GM18867 (cell line): ENCODE data around the gene POLD1.

ENCODE experiments used
- ATAC-seq: cut with Tn5 transposase; IDR thresholded peaks from one replicate; pipeline ENCODE4 v1.9.1; 2021; ENCODE audit warnings: mild to moderate bottlenecking, moderate library complexity; ENCODE audit not compliant: unreplicated experiment

POLD1 gene

DNA sequence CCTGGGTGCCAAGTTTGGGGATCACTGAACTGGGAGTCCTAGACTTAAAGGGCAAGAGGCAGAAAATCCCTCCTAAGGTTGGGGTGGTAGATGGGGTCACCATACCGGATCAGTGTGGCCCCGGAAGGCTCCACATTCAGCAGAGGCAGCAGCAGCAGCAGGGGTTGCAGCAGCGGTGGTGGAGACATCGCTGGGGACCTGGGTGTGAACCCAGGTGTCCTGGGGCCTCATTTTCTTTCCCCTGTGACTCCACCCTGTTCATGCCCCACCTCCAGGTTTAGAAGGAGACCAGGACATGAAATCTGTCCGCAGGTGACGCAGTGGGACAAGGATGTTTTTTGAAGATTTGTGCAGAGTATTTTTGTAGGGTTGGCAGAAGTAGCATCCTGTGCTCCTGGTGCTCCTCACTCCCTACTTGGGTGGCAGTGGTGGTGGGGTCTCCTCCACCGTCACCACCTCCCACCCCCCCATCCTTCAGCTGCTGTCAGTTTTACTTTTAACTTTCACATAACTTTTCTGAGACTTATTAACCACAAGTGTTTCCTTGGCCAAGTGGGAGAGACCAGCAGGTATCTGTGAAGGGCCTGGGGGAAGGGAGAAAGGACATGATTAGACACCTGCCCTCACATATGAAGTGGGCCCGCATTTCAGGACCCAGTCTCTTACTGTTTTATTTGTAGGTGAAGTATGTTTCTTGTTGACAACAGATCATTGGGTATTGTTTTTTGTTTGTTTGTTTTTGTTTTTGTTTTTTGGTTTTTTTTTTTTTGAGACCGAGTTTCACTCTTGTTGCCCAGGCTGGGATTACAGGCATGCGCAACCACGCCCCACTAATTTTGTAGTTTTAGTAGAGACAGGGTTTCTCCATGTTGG, 18.5 kb upstream of the POLD1 start, which contains the start of gene NAPSA:
Gene NAPSA (minus strand): TSS at position 206 of the 873 bp plus-strand sequence. CDS start 18 bp downstream, at position 188.
- no peak for ATAC-seq

DNA sequence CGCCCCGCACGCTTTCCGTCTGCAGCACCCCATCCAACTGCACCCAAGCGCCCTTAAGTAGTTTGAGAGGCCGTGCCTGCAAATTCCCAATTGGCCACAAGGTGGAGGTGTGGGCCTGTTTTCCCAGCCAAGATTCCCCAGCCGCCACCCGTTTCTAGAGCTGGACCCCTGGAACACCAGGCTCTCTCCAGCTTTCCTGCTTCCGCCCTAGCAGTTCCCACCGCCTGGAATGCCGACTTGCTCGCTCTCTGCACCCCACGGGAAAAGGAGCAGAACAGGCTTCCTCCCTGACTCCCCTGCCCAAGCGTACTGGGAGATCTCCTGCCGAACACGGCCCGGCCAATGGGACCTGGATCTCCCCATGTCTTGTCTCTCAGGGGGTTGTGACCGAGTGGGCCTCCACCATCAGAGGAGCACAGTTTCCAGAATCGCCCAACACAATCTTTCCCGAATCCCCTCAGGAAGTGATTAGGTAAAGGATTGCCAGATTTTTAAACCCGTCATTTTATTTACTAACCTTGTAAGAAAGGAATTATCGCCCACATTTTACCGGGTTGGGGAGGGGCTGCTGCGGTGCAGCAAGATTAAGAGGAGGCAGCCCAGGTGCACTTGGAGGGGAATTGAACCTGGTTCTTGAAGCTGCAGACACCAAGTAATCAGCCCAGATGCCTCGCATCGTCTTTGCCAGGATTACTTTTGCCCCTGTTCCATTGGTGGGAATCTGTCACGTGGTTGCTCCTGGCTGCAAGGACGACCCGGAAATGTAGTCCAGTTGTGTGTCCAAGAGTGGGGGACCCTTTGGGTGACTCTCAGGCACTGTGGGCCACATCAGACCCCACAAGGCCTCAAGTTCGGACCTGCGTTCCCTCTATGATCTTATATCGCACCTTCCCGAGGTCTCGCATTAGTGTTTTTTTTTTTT, 15.2 kb upstream of the POLD1 start:
- ATAC-seq, result no peak

DNA sequence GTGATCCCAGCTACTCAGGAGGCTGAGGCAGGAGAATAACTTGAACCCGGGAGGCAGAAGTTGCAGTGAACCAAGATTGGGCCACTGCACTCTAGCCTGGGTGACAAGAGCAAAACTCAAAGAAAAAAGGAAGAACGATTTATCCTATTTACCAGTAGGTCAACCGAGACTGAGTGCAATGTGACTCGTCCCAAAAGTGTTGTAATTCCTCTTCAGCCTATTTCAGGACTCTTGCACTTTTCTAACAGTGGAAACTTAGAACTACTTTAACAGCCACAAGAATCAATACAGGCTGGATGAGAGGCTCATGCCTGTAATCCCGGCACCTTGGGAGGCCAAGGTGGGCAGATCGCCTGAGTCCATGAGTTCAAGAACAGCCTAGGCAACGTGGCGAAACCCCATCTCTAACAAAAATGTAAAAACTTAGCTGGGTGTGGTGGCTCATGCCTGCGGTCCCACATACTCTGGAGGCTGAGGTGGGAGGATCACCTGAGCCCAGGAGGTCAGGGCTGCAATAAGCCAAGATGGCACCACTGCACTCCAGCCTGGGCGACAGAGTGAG, 12.2 kb upstream of the POLD1 start:
- no peak for ATAC-seq

DNA sequence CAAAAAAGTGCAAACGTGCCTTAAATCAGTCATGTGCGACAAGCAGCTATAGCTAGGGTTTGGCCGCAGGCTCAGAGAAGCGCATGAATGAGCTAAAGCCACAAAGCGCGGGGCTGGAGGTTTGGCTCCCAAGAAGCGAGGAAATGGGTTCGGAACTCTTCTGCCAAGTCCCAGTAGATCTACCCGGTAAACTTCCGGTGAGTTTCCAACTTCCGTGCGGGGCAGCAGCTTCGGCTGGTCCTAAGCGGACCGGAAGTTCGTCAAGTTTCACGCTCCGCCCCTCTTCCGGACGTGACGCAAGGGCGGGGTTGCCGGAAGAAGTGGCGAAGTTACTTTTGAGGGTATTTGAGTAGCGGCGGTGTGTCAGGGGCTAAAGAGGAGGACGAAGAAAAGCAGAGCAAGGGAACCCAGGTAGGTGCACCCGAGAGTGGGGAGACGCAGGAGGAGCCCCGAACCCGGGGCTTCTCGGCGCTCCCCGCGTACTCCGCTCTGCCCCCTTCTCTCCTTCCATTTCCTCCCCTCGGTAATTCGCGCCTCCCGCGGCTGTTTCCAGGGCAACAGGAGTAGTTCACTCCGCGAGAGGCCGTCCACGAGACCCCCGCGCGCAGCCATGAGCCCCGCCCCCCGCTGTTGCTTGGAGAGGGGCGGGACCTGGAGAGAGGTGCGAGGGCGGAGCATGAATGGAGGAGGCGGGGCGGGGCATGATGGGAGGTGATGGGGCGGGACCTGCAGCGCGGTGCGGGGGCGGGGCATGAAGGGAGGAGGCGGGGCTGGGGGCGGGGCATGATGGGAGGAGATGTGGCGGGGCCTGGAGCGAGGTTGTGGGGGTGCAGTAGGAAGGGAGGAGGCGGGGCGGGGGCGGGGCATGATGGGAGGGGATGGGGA, 7.7 kb upstream of the POLD1 start, which contains the start of gene NR1H2:
Gene NR1H2 (plus strand): TSS at position 292 of the 885 bp plus-strand sequence. CDS start 1,149 bp downstream, outside the sequence.
- peak; percentile 84 for ATAC-seq

DNA sequence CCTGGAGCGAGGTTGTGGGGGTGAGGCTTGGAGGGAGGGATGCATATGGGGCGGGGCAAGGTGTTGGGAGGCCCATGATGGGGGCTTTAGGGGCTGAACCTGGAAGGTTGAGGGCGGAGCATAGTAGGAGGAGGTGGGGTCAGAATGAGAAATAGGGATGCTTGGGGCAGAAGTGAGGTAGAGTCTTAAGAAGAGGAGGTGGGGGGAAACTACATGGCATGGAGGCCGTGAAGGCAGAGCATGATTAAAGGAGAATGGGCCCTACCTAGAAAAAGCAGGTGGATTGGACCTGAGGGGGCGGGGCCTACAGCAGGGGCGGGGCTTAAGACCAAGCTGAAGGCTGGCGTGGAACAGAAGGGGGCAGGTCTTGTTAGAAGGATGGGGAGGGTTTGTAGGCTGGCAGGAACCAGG, 7.1 kb upstream of the POLD1 start:
- ATAC-seq, result peak; percentile 11

DNA sequence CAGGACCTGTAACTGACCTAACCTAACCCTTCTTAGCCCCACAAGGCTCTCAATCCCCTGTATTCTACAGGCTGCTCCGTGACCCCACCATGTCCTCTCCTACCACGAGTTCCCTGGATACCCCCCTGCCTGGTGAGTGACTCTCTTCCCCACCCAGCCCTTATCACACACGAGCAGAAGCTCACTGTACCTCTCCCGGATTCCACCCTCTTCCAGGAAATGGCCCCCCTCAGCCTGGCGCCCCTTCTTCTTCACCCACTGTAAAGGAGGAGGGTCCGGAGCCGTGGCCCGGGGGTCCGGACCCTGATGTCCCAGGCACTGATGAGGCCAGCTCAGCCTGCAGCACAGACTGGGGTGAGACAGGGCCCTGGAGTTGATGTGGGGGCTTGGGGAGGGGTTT, 6.6 kb upstream of the POLD1 start:
- no peak for ATAC-seq

DNA sequence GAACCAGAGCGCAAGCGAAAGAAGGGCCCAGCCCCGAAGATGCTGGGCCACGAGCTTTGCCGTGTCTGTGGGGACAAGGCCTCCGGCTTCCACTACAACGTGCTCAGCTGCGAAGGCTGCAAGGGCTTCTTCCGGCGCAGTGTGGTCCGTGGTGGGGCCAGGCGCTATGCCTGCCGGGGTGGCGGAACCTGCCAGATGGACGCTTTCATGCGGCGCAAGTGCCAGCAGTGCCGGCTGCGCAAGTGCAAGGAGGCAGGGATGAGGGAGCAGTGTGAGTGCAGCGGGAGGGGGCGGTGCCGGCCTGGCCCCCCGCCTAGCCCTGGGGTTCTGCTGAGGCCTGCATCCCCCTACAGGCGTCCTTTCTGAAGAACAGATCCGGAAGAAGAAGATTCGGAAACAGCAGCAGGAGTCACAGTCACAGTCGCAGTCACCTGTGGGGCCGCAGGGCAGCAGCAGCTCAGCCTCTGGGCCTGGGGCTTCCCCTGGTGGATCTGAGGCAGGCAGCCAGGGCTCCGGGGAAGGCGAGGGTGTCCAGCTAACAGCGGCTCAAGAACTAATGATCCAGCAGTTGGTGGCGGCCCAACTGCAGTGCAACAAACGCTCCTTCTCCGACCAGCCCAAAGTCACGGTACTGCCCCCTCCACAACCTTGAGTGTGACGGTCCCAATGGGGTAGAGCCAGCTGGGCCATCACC, 5.8 kb upstream of the POLD1 start:
- ATAC-seq, result no peak

DNA sequence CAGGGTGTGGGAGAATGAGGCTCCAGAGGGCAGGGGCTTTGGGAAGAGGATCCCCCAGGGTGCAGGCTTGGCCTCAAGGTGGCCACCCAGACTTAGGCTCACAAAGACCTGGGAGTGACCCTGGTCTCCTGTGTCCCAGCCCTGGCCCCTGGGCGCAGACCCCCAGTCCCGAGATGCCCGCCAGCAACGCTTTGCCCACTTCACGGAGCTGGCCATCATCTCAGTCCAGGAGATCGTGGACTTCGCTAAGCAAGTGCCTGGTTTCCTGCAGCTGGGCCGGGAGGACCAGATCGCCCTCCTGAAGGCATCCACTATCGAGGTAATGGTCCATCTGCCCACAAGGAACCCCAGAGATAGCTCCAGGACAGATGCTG, 5.3 kb upstream of the POLD1 start:
- ATAC-seq, result no peak

DNA sequence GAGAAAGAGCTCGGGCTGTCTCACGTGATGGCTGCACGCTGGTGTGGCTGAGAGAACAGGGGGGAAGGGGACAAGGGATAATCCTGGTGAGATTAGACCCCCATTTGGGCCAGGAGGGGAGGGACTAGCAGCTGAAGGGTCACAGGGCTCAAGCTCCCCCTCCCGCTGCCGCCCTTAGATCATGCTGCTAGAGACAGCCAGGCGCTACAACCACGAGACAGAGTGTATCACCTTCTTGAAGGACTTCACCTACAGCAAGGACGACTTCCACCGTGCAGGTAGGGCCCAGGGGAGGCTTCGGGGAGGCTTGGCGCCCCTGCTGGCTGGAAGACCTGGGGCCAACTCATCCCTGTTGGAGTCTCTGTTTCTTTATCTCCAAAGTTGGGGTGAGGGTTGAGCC, 4.5 kb upstream of the POLD1 start:
- ATAC-seq, result no peak

DNA sequence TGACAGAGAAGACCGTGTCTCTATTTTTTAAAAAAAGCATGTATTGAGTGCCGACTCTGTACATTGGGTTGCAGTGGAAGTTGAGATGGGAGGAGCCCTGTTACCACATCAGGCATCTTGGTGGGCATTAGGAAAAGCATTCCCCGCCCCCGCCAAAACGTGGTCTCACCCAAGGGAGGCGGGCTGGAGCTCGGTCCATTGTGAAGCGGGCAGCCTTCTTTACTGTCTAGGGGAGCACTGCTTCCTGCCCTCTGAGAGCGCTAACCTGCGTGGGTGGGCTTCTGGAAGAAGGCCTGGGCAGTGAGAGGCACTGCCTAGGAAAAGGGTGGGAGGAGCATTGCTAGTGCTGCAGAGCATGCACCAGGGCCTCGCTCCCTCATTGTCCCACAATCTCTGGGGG, 4.0 kb upstream of the POLD1 start:
- ATAC-seq, result no peak

DNA sequence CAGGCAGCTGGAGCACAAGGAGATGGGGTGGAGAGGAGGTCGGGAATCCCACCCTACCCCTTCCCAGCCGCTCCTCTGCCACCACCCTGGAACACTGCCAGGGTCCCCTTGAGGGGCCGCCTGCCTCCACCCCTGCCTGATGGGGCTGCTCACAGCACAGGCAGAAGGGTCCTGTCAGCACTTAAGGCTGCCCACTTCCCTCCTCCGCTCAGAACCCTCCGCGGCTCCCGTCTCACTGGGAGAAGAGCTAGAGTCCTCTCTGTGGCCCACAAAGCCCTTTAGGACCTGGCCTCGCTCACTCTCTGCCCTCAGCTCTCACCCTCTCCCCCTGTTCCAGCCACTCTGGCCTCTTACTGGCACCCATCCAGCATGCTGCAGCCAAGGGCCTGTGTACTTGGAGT, 3.4 kb upstream of the POLD1 start:
- no peak for ATAC-seq

DNA sequence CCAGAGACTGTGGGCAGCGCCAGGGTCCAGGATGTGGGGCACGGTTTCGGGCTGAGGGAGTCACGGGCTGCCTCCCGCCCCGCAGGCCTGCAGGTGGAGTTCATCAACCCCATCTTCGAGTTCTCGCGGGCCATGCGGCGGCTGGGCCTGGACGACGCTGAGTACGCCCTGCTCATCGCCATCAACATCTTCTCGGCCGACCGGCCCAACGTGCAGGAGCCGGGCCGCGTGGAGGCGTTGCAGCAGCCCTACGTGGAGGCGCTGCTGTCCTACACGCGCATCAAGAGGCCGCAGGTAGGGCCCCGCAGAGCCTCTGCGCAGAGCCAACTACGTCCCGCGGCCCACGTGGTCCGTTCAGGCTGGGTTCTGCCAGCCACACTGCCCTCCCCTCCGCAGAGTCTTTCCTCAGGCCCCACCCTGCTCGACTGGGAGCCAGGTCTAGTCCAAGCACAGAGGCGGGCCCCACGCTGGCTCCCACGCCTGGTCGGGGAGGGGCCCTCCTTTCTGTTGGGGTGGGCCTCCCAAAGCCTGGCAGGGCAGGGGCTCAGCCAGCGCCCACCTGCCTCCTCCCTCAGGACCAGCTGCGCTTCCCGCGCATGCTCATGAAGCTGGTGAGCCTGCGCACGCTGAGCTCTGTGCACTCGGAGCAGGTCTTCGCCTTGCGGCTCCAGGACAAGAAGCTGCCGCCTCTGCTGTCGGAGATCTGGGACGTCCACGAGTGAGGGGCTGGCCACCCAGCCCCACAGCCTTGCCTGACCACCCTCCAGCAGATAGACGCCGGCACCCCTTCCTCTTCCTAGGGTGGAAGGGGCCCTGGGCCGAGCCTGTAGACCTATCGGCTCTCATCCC, 2.0 kb upstream of the POLD1 start:
- no peak for ATAC-seq

DNA sequence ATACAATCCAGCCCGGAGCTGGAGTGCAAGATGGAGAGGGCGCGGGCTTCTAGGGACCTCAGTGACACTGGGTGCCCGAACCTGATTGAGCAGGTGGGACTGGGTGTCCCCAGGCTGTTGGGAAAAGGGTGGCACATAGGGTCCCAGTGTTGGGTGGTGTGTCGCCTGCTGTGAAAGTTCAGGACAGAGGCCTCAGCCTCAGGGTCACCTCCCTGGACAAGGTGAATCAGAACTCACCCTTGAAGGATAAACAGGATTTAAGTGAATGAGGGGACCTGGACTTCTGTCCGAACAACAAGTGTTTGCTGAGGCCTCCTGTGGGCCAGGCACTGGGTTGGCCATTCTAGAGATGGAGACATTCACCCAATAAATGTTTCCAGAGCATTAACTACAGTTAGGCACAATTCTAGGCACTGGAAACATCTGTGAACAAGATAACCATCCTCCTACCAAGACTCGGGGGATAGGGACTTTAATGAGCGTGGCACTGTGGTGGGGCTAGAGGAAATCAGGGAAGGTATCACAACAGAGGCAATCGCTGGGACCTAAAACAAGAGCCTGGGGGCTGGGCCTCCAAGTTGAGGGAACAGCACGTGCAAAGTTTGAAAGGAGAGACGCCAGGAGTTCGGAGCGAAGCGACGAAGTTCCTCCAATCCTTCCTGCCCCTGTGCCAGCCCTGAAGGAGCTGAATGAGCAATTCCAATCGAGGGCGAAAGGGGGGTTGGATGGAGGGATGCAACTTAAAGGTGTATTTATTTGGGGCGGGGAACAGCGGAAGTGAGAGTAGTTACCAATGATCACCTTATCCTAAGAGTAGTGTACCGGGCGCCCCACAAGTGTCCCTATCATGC, 921 bp upstream of the POLD1 start:
- ATAC-seq, result no peak

DNA sequence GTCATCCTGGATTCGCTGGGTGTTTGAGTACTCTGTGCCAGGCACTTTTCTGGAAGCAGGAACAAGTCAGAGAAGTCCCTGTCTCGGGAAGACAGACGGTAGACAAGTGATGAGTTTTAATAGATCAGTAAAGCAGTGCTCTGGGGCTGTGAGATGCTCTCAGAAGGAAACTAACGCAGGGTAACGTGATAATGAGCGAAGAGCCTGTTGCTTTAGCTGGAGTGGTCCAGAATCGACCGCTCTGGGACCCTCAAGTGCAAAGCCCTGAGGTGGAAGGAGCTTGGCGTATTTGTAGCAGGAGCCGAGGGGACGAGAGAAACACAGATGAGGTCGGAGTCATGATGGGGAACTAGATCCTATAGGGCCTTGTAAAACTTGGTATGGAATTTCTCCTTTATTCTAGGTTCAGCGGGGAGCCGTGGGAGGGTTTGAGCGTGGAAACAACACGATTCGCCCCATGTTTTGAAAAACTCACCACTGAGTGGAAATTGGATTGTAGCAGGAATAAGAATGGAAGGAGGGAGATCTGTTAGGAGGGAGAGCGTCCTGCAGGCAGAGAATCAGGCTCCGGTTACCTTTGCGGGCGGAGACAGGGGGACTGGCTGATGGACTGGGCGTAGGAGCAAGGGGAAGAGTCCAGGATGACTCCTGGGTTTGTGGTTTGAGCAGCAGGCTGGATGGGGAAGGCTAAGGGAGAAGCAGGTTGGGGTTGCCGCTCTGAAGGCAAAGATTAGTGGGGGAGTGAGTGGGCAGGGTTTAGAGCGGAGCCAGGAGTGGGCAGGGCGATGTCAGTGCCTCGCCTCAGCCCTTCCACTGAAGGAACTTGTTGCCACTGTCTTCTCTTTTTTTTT, 763 bp downstream of the POLD1 start:
- no peak for ATAC-seq

DNA sequence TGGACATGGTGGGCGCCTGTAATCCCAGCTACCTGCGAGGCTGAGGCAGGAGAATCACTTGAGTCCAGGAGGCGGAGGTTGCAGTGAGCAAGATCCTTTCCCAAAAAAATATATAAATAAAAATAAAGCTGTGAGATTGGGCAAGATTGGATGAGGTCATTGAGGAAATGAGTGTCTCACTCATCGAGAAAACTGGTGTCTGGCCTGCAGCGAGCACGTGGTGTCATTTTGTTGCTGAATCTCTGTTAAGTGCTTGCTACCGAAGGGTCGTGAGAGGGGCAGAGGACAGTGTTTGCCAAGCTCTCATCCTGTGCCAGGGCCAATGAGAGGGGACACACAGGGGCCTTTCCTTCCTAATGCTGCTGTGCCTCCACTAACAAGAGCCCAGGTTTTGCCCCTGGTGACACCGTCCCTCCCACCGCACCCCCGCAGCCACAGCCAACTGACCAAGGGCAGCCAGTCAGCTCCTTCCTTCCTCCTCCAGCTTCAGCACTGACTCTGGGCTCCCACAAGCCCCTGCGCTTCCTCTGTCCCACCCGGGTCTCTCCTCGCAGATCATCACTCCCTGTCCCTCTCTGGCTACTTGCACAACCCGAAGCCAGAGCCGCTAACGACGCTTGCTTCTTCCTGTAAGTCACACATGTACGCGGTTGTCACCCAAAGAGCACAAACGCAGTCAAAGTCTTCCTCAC, 3.2 kb downstream of the POLD1 start:
- no peak for ATAC-seq

DNA sequence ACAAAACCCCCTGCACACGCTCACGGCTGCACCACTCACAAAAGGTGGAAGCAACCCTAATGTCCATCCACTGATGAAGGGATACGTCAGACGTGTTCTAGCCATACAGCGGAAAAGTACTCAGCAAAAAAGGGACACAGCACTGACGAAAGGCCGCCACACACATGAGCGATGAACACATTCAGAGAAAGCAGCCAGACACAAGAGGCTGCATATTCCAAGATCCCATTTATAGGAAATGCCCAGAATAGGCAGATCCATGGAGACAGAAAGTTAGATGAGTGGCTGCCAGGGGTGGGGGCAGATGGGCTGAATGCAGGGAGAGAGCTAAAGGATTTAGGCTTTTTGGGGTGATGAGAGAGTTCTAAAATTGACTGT, 3.7 kb downstream of the POLD1 start:
- ATAC-seq, result no peak
